HepG2 (cell line): Measurements from ENCODE around the gene MICAL1. TPM values are rescaled to one million over a fixed set of nuclear protein-coding genes. Genes with fewer than 3 reads are reported as not detected.

Experiments
- ATAC-seq: fragments of 200-7000 bp; cut with Tn5 transposase; 3 replicates; pipeline ENCODE4 v1.9.1; 2020; ENCODE audit warnings: mild to moderate bottlenecking, moderate library complexity
- BruUV-seq: library from RNA; stranded (reverse); fragments of 400-500 nt; replicated peaks from 2 replicates; lab custom pipeline; 2021; lab: Mats Ljungman, UMichigan
- CTCF ChIA-PET: fragments of 300-600 bp; formaldehyde crosslinking; extraction: SDS; loops from one replicate; lab custom pipeline; 2021; ENCODE audit warnings: low total read pairs, inconsistent platforms, low intra/inter-chr PET ratio; lab: Yijun Ruan, JAX
- POLR2A ChIA-PET: fragments of 350-600 bp; sonication (Branson Sonifier 250); formaldehyde crosslinking; loops from one replicate; lab custom pipeline; 2020; ENCODE audit warnings: antibody characterized with exemption, inconsistent platforms; lab: Yijun Ruan, JAX
- DNase-seq: peaks from one replicate; pipeline ENCODE4 v3.0.0-alpha.2; 2015; ENCODE audit warnings: low spot score
- FAIRE-seq: peaks from 3 replicates; lab custom pipeline; 2011; peaks lifted over from hg19 to GRCh38; lab: Jason Lieb, UNC
- H2AFZ ChIP-seq: one replicate; pipeline ENCODE4 v1.6.1; 2011; ENCODE audit warnings: low read length, inconsistent platforms
- H3K27ac ChIP-seq: fragments of 300-600 bp; 3 replicates; pipeline ENCODE4 v1.8.0; 2011; ENCODE audit warnings: mixed run types, mild to moderate bottlenecking, mixed read lengths, low read length, inconsistent platforms; ENCODE audit not compliant: insufficient read depth; ENCODE audit errors: extremely low read length
- H3K27me3 ChIP-seq, 2 experiments: fragments of 200-600 bp in 1 of 2; 2 replicates in 1 of 2; 3 replicates in 1 of 2; pipeline versions ENCODE4 v1.6.0 to v1.8.0; 2011; ENCODE audit warnings: low read length in 2 of 2, mild to moderate bottlenecking in 2 of 2, moderate library complexity in 2 of 2, inconsistent platforms in 1 of 2; ENCODE audit not compliant: insufficient read depth in 2 of 2, control insufficient read depth in 1 of 2
- H3K36me3 ChIP-seq, 2 experiments: fragments of 200-600 bp in 1 of 2; replicated peaks in 1 of 2; 2 replicates in 1 of 2; 3 replicates in 1 of 2; pipeline versions ENCODE4 v1.5.1 to v1.8.0; 2011; ENCODE audit warnings: low read length in 2 of 2, inconsistent platforms in 1 of 2; ENCODE audit not compliant: insufficient read depth in 2 of 2, control insufficient read depth in 1 of 2
- H3K4me1 ChIP-seq: 2 replicates; pipeline ENCODE4 v1.5.1; 2012; ENCODE audit warnings: low read length, inconsistent platforms; ENCODE audit not compliant: insufficient read depth
- H3K4me2 ChIP-seq: 2 replicates; pipeline ENCODE4 v1.6.0; 2011; ENCODE audit warnings: low read depth, low read length, inconsistent platforms
- H3K4me3 ChIP-seq, 3 experiments: fragments of 200-600 bp in 1 of 3; sonication (generic), shearing (Covaris generic) in 1 of 3; replicated peaks in 1 of 3; 2 replicates each; pipeline ENCODE4 v1.5.1; 2011 to 2016; ENCODE audit warnings: low read length in 3 of 3, inconsistent platforms in 2 of 3, low read depth in 2 of 3, mild to moderate bottlenecking in 2 of 3, control low read depth in 1 of 3, mixed read lengths in 1 of 3; ENCODE audit not compliant: insufficient read depth in 1 of 3
- H3K79me2 ChIP-seq: one replicate; pipeline ENCODE4 v1.6.1; 2011; ENCODE audit warnings: low read length, inconsistent platforms; ENCODE audit not compliant: insufficient read depth
- H3K9ac ChIP-seq: 2 replicates; pipeline ENCODE4 v1.6.0; 2011; ENCODE audit warnings: mild to moderate bottlenecking, low read depth, low read length, inconsistent platforms; ENCODE audit not compliant: insufficient read depth
- H3K9me3 ChIP-seq: 2 replicates; pipeline ENCODE4 v1.5.1; 2012; ENCODE audit warnings: mild to moderate bottlenecking, low read length
- H4K20me1 ChIP-seq: 2 replicates; pipeline ENCODE4 v1.6.0; 2011; ENCODE audit warnings: inconsistent platforms, mild to moderate bottlenecking, low read length, moderate library complexity; ENCODE audit not compliant: insufficient read depth
- AGO1 ChIP-seq: fragments of 200-400 bp; formaldehyde crosslinking; IDR thresholded peaks from 2 replicates; pipeline ENCODE4 v1.6.1; 2017; ENCODE audit warnings: mild to moderate bottlenecking, low read depth, low read length, moderate library complexity; ENCODE audit not compliant: poor library complexity, severe bottlenecking
- ZFP36 ChIP-seq: fragments of 150-350 bp; IDR thresholded peaks from 2 replicates; pipeline ENCODE4 v1.6.1; 2018; ENCODE audit warnings: borderline replicate concordance, low read length, low read depth; ENCODE audit not compliant: partially characterized antibody
- ZNF552 ChIP-seq: sonication (generic); formaldehyde crosslinking; IDR thresholded peaks from 2 replicates; pipeline ENCODE4 v1.9.0; 2022; ENCODE audit warnings: missing genetic modification reagents, mild to moderate bottlenecking, borderline replicate concordance
- WGBS: methylation state at CpG from one replicate; pipeline ENCODE4 v1.1.6; 2017; ENCODE audit warnings: low lambda C conversion rate; 5-methylcytosine and 5-hydroxymethylcytosine counted together
- in situ Hi-C: cut with HindIII; loops from 2 replicates; pipeline ENCODE4 v1.10.0; 2017; ENCODE audit warnings: low pct_unique_long_range_greater_than_20kb; ENCODE audit not compliant: extremely low pct_ligation_motif_present
- intact Hi-C: fragments of 100-400 bp; cut with micrococcal nuclease; formaldehyde crosslinking; loops from one replicate; pipeline ENCODE4 v1.10.0; 2022; ENCODE audit not compliant: unreplicated experiment
- polyA plus RNA-seq, 8 experiments: library from polyadenylated mRNA; depleted of rRNA in 3 of 8; stranded (reverse) in 7 of 8; unstranded in 1 of 8; fragments of >200 nt; fragmentation: Illumina TruSeq in 4 of 8; extraction: Trizol in 4 of 8; gene quantifications; 2 replicates each; pipeline versions ENCODE4 v1.2.1 to v1.2.3, GENCODE V29; 2011 to 2016; ENCODE audit warnings: low read depth in 4 of 8, missing spikeins in 1 of 8, mixed read lengths in 1 of 8; ENCODE audit not compliant: insufficient read depth in 1 of 8
- total RNA-seq, 5 experiments: library from RNA; depleted of rRNA; stranded (reverse); fragments of >200 nt; fragmentation: Illumina TruSeq; extraction: Trizol; gene quantifications; 2 replicates each; pipeline ENCODE4 v1.2.3, GENCODE V29; 2016; ENCODE audit warnings: low read depth in 1 of 5
- TF ChIP-seq, protein P1 (sequence below): sonication (generic); formaldehyde crosslinking; IDR thresholded peaks from 2 replicates; pipeline ENCODE4 v1.8.0; 2022; ENCODE audit warnings: missing genetic modification reagents, mild to moderate bottlenecking, moderate library complexity, borderline replicate concordance

MICAL1 gene
- total and polyA plus RNA-seq, 2 of the 13 experiments (the other 11 are each of a cell fraction or from before 2014, with no cell fraction given) = 6.9 to 39.0 TPM

DNA sequence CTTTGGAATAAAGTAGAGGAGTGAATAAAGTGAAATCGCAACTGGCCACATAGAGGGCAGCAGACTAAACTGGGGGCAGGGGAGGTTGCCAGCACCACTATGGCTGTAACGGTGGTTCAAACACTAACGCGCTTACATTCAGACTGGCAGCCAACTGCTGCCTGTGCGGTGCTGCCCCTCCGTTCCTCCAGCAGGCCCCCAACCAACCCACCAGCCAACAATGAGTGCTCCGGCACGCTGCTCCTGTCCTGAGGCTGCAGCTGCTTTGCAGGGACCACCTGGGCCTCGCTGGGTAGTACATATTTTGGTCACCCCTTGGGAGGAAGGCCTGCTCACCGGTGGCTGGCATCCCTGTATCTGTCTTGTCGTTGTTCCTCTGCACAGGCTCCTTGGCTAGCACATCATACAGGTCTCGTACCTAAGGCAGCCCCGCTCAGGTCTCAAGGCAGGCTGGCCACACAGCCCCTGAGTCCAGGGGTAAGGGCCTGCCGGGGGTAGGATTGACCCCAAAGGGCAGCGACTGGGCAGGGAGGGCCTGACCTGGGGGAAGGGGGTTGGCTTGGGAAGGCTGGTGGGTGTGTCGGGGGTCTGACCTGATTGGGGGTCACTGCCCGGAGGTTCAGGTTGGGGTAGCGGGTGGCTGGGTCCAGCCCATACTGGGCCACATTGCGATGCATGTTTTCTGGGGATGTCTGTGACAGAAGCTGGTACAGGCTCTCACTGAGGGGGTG, 6.3 kb downstream of the MICAL1 start:
- no peak for TF ChIP-seq ZNF552 (CRISPR knock-in tag)
- TF ChIP-seq ZFP36 = no peak
- peak; percentile 55 for TF ChIP-seq AGO1
- TF ChIP-seq, protein P1, sequence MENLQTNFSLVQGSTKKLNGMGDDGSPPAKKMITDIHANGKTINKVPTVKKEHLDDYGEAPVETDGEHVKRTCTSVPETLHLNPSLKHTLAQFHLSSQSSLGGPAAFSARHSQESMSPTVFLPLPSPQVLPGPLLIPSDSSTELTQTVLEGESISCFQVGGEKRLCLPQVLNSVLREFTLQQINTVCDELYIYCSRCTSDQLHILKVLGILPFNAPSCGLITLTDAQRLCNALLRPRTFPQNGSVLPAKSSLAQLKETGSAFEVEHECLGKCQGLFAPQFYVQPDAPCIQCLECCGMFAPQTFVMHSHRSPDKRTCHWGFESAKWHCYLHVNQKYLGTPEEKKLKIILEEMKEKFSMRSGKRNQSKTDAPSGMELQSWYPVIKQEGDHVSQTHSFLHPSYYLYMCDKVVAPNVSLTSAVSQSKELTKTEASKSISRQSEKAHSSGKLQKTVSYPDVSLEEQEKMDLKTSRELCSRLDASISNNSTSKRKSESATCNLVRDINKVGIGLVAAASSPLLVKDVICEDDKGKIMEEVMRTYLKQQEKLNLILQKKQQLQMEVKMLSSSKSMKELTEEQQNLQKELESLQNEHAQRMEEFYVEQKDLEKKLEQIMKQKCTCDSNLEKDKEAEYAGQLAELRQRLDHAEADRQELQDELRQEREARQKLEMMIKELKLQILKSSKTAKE (CRISPR knock-in tag) = no peak
- Histone ChIP-seq H4K20me1 (no peaks in the 10 kb centered on the region), H2AFZ (no peak overlapping the region), H3K4me3 (no peak overlapping the region), H3K9ac (no peak overlapping the region), H3K79me2 (no peaks in the 10 kb centered on the region), H3K4me1 (peaks cover 2% of the 10 kb centered on the region; the same call in 1 of the 2 replicates), H3K36me3 (no peaks in the 10 kb centered on the region; a peak in 2 of 5 replicates), H3K9me3 (no peaks in the 10 kb centered on the region), H3K27me3 (no peaks in the 10 kb centered on the region), H3K4me2 (no peak overlapping the region), H3K27ac (no peak overlapping the region)
- FAIRE-seq = no peak
- no peak for DNase-seq
- 95% methylated on average over 8 of the region's 19 CpGs for WGBS
- POLR2A ChIA-PET = interaction anchor here (1.3 kb wide), 1 partner anchor 65 kb away, joined by 4 read pairs; no protein-coding TSS in a partner anchor
- intact Hi-C loops (no loop called here), in situ Hi-C loops (no loop called here)
- ATAC-seq = no peak
- no TSS peak for BruUV-seq
- CTCF ChIA-PET = no interaction called here
